K562 (cell line): Measurements from ENCODE around the gene IFFO2. TPM values are rescaled to one million over a fixed set of nuclear protein-coding genes. Genes with fewer than 3 reads are reported as not detected.

Experiments
- CBX1 ChIP-seq: sonication (generic); IDR thresholded peaks from 2 replicates; pipeline ENCODE4 v1.6.1; 2016; ENCODE audit warnings: antibody characterized with exemption, low read depth, mild to moderate bottlenecking
- CHCHD3 ChIP-seq: fragments of 250-450 bp; sonication (Bioruptor Pico); IDR thresholded peaks from 2 replicates; pipeline ENCODE4 v2.1.2; 2022; ENCODE audit warnings: mild to moderate bottlenecking
- GATAD2A ChIP-seq: fragments of 450-650 bp; IDR thresholded peaks from 2 replicates; pipeline ENCODE4 v1.6.1; 2017
- GATAD2B ChIP-seq: fragments of 450-650 bp; IDR thresholded peaks from 2 replicates; pipeline ENCODE4 v1.6.1; 2017; ENCODE audit warnings: mild to moderate bottlenecking, borderline replicate concordance
- GTF2A2 ChIP-seq: IDR thresholded peaks from 2 replicates; pipeline ENCODE4 v1.6.1; 2016; ENCODE audit warnings: mild to moderate bottlenecking, missing genetic modification characterization, missing compliant biosample characterization
- GTF2E2 ChIP-seq: fragments of 200-800 bp; sonication (Bioruptor generic); IDR thresholded peaks from 2 replicates; pipeline ENCODE4 v1.6.1; 2016; ENCODE audit warnings: missing genetic modification characterization, missing compliant biosample characterization
- HDAC8 ChIP-seq: fragments of 450-650 bp; IDR thresholded peaks from 2 replicates; pipeline ENCODE4 v1.6.1; 2016; ENCODE audit warnings: mild to moderate bottlenecking, missing genetic modification characterization, moderate library complexity, missing compliant biosample characterization
- KHSRP ChIP-seq: fragments of 450-650 bp; IDR thresholded peaks from 2 replicates; pipeline ENCODE4 v1.6.1; 2017
- MTA1 ChIP-seq: fragments of 450-650 bp; IDR thresholded peaks from 2 replicates; pipeline ENCODE4 v1.6.1; 2017; ENCODE audit warnings: borderline replicate concordance
- NR1H2 ChIP-seq: sonication (generic); formaldehyde crosslinking; IDR thresholded peaks from 2 replicates; pipeline ENCODE4 v1.4.0; 2020; ENCODE audit warnings: mild to moderate bottlenecking, missing genetic modification reagents
- PHF21A ChIP-seq: fragments of 450-650 bp; IDR thresholded peaks from 2 replicates; pipeline ENCODE4 v1.6.1; 2017; ENCODE audit warnings: low read depth, borderline replicate concordance
- RHOXF2B ChIP-seq: fragments of 250-450 bp; sonication (Bioruptor Pico); conservative IDR thresholded peaks from 2 replicates; pipeline ENCODE4 v1.5.1; 2021
- SETDB1 ChIP-seq: IDR thresholded peaks from one replicate; pipeline ENCODE4 v1.6.1; 2012; ENCODE audit warnings: low read length, control low read depth, inconsistent platforms
- SIN3B ChIP-seq: fragments of 450-650 bp; IDR thresholded peaks from 2 replicates; pipeline ENCODE4 v1.6.1; 2017; ENCODE audit warnings: low read depth, mild to moderate bottlenecking, moderate library complexity
- SMAD1 ChIP-seq: fragments of 150-350 bp; IDR thresholded peaks from 2 replicates; pipeline ENCODE4 v1.6.1; 2014; ENCODE audit warnings: low read length, low read depth; ENCODE audit not compliant: partially characterized antibody
- SMARCC2 ChIP-seq: fragments of 450-650 bp; IDR thresholded peaks from 2 replicates; pipeline ENCODE4 v1.6.1; 2017; ENCODE audit warnings: antibody characterized with exemption, moderate library complexity, mild to moderate bottlenecking, low read depth
- TBP ChIP-seq: optimal IDR thresholded peaks from 2 replicates; pipeline ENCODE3; 2011; ENCODE audit warnings: low read depth, low read length, improper control_type of control experiment
- ZFP36 ChIP-seq: fragments of 150-350 bp; IDR thresholded peaks from 2 replicates; pipeline ENCODE4 v1.6.1; 2018; ENCODE audit warnings: low read length, low read depth; ENCODE audit not compliant: partially characterized antibody
- ZNF696 ChIP-seq: fragments of 250-450 bp; sonication (Bioruptor Pico); conservative IDR thresholded peaks from 2 replicates; pipeline ENCODE4 v1.4.0; 2020; ENCODE audit warnings: mild to moderate bottlenecking, moderate library complexity
- polyA plus RNA-seq, 8 experiments: library from polyadenylated mRNA; depleted of rRNA in 4 of 8; stranded (reverse) in 5 of 8; unstranded in 3 of 8; fragments of >200 nt; fragmentation: Nextera tagmentation in 2 of 8; fragmentation: Illumina TruSeq in 1 of 8; extraction: Ambion mirVana in 2 of 8; extraction: Trizol in 1 of 8; gene quantifications; 2 replicates each; pipeline versions ENCODE4 v1.2.1 to v1.2.3, GENCODE V29; 2011 to 2014; ENCODE audit warnings: inconsistent platforms in 1 of 8, missing spikeins in 1 of 8
- total RNA-seq, 7 experiments: library from RNA; depleted of rRNA in 6 of 7; stranded (reverse); fragments of >200 nt in 6 of 7; fragmentation: Illumina TruSeq in 2 of 7; extraction: Trizol in 2 of 7; gene quantifications; 2 replicates each; pipeline versions ENCODE4 v1.2.1 to v1.2.3, GENCODE V29; 2011 to 2021; ENCODE audit warnings: low replicate concordance in 1 of 7
- TF ChIP-seq, protein P1 (sequence below): sonication (generic); formaldehyde crosslinking; IDR thresholded peaks from 2 replicates; pipeline ENCODE4 v1.8.1; 2023; ENCODE audit warnings: mild to moderate bottlenecking, missing genetic modification reagents
- TF ChIP-seq, protein P2 (sequence below): sonication (generic); formaldehyde crosslinking; IDR thresholded peaks from 2 replicates; pipeline ENCODE4 v1.8.0; 2022; ENCODE audit warnings: missing genetic modification reagents, mild to moderate bottlenecking, borderline replicate concordance
- TF ChIP-seq, protein P3 (sequence below): fragments of 250-450 bp; sonication (Bioruptor Pico); IDR thresholded peaks from 2 replicates; pipeline ENCODE4 v1.5.0; 2020; ENCODE audit warnings: mild to moderate bottlenecking, borderline replicate concordance
- TF ChIP-seq, protein P4 (sequence below): fragments of 200-800 bp; sonication (Bioruptor generic); IDR thresholded peaks from 2 replicates; pipeline ENCODE4 v1.6.1; 2017; ENCODE audit warnings: missing genetic modification characterization, missing compliant biosample characterization

IFFO2 gene
- total and polyA plus RNA-seq, 9 of the 15 experiments (the other 6 are each of a cell fraction or from before 2014, with no cell fraction given): 0.15 to 1.0 (median 0.44) TPM; not detected in 2

DNA sequence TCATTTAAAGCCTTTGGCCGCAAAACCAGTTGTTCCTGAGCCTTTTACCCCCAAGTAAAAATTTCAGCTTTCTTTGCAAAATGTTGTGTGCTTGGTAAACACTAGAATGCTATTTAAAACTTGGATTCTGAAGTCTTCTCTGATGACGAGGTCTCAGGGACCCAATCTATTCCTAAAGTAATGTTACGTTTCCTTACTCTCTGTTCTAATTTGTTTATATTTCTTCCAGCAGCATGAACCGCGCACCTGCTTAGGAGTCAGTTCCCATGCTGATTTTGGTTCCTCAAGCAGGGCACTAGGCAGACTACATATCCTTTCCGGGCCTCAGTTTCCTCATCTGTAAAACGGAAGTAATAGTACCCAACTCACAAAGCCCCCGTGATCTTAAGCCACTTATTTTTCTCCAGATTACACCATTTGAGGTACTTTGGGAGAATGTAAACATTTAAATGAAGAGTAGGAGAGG lies 53.2 kb downstream of the IFFO2 start (continued):
- TF ChIP-seq SMAD1 (no peak), CHCHD3 (CRISPR knock-in tag) (no peak), KHSRP (no peak), TBP (no peak), SMARCC2 (no peak), ZNF696 (CRISPR knock-in tag) (no peak), GATAD2A (no peak), SIN3B (no peak), CBX1 (no peak), GTF2A2 (tag) (no peak), HDAC8 (tag) (no peak), MTA1 (peak; percentile 18; the same call in 1 of the 2 replicates), GTF2E2 (no peak), NR1H2 (0 out of 2 replicates have a peak, but pooled peaks have one; percentile 37), SETDB1 (no peak), ZFP36 (no peak), RHOXF2B (no peak), PHF21A (no peak), GATAD2B (no peak)
- TF ChIP-seq, protein P1, sequence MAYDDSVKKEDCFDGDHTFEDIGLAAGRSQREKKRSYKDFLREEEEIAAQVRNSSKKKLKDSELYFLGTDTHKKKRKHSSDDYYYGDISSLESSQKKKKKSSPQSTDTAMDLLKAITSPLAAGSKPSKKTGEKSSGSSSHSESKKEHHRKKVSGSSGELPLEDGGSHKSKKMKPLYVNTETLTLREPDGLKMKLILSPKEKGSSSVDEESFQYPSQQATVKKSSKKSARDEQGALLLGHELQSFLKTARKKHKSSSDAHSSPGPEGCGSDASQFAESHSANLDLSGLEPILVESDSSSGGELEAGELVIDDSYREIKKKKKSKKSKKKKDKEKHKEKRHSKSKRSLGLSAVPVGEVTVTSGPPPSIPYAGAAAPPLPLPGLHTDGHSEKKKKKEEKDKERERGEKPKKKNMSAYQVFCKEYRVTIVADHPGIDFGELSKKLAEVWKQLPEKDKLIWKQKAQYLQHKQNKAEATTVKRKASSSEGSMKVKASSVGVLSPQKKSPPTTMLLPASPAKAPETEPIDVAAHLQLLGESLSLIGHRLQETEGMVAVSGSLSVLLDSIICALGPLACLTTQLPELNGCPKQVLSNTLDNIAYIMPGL: no peak
- TF ChIP-seq, protein P2, sequence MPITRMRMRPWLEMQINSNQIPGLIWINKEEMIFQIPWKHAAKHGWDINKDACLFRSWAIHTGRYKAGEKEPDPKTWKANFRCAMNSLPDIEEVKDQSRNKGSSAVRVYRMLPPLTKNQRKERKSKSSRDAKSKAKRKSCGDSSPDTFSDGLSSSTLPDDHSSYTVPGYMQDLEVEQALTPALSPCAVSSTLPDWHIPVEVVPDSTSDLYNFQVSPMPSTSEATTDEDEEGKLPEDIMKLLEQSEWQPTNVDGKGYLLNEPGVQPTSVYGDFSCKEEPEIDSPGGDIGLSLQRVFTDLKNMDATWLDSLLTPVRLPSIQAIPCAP (CRISPR knock-in tag): no peak
- TF ChIP-seq, protein P3, sequence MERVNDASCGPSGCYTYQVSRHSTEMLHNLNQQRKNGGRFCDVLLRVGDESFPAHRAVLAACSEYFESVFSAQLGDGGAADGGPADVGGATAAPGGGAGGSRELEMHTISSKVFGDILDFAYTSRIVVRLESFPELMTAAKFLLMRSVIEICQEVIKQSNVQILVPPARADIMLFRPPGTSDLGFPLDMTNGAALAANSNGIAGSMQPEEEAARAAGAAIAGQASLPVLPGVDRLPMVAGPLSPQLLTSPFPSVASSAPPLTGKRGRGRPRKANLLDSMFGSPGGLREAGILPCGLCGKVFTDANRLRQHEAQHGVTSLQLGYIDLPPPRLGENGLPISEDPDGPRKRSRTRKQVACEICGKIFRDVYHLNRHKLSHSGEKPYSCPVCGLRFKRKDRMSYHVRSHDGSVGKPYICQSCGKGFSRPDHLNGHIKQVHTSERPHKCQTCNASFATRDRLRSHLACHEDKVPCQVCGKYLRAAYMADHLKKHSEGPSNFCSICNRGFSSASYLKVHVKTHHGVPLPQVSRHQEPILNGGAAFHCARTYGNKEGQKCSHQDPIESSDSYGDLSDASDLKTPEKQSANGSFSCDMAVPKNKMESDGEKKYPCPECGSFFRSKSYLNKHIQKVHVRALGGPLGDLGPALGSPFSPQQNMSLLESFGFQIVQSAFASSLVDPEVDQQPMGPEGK: 0 out of 2 replicates have a peak, but pooled peaks have one; percentile 64
- TF ChIP-seq, protein P4, sequence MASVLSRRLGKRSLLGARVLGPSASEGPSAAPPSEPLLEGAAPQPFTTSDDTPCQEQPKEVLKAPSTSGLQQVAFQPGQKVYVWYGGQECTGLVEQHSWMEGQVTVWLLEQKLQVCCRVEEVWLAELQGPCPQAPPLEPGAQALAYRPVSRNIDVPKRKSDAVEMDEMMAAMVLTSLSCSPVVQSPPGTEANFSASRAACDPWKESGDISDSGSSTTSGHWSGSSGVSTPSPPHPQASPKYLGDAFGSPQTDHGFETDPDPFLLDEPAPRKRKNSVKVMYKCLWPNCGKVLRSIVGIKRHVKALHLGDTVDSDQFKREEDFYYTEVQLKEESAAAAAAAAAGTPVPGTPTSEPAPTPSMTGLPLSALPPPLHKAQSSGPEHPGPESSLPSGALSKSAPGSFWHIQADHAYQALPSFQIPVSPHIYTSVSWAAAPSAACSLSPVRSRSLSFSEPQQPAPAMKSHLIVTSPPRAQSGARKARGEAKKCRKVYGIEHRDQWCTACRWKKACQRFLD (CRISPR knock-in tag): 0 out of 2 replicates have a peak, but pooled peaks have one; percentile 24
